WTC11 (cell line): ENCODE results near the gene SECISBP2. TPM values are rescaled to one million over a fixed set of nuclear protein-coding genes. Genes with fewer than 3 reads are reported as not detected.

Experiments
- ARID4B ChIP-seq: sonication (generic); formaldehyde crosslinking; IDR thresholded peaks from 2 replicates; pipeline ENCODE4 v1.8.0; 2023; ENCODE audit warnings: missing genetic modification reagents, mild to moderate bottlenecking, borderline replicate concordance
- CBFB ChIP-seq: sonication (generic); formaldehyde crosslinking; IDR thresholded peaks from 2 replicates; pipeline ENCODE4 v1.8.1; 2022; ENCODE audit warnings: mild to moderate bottlenecking, low read depth, missing genetic modification reagents
- E2F5 ChIP-seq: sonication (generic); formaldehyde crosslinking; IDR thresholded peaks from 2 replicates; pipeline ENCODE4 v1.8.1; 2022; ENCODE audit warnings: mild to moderate bottlenecking, moderate library complexity, missing genetic modification reagents
- EMX1 ChIP-seq: fragments of 250-450 bp; sonication (Bioruptor Pico); IDR thresholded peaks from 2 replicates; pipeline ENCODE4 v1.8.0; 2021; ENCODE audit warnings: mild to moderate bottlenecking
- GTF2I ChIP-seq: fragments of 250-450 bp; sonication (Bioruptor Pico); conservative IDR thresholded peaks from 2 replicates; pipeline ENCODE4 v1.4.0; 2021; ENCODE audit warnings: mild to moderate bottlenecking
- IRF2 ChIP-seq: sonication (generic); formaldehyde crosslinking; IDR thresholded peaks from 2 replicates; pipeline ENCODE4 v1.8.0; 2022; ENCODE audit warnings: low read depth, missing genetic modification reagents, borderline replicate concordance
- JAZF1 ChIP-seq: fragments of 250-450 bp; sonication (Bioruptor Pico); IDR thresholded peaks from 2 replicates; pipeline ENCODE4 v1.9.0; 2021; ENCODE audit warnings: moderate library complexity, mild to moderate bottlenecking, inconsistent platforms
- JUN ChIP-seq: sonication (generic); formaldehyde crosslinking; IDR thresholded peaks from 2 replicates; pipeline ENCODE4 v1.8.0; 2023; ENCODE audit warnings: mild to moderate bottlenecking, missing genetic modification reagents
- MXD4 ChIP-seq: fragments of 250-450 bp; sonication (Bioruptor Pico); IDR thresholded peaks from 2 replicates; pipeline ENCODE4 v1.8.0; 2021; ENCODE audit warnings: mild to moderate bottlenecking, moderate library complexity, borderline replicate concordance
- MYBL2 ChIP-seq: sonication (generic); formaldehyde crosslinking; IDR thresholded peaks from 2 replicates; pipeline ENCODE4 v1.8.1; 2023; ENCODE audit warnings: mild to moderate bottlenecking, moderate library complexity, missing genetic modification reagents
- NFATC4 ChIP-seq: fragments of 250-450 bp; sonication (Bioruptor Pico); IDR thresholded peaks from 2 replicates; pipeline ENCODE4 v1.9.0; 2021; ENCODE audit warnings: mild to moderate bottlenecking
- NFE2L1 ChIP-seq: sonication (generic); formaldehyde crosslinking; IDR thresholded peaks from 2 replicates; pipeline ENCODE4 v1.8.1; 2023; ENCODE audit warnings: missing genetic modification reagents
- PREB ChIP-seq: sonication (generic); formaldehyde crosslinking; IDR thresholded peaks from 2 replicates; pipeline ENCODE4 v1.8.1; 2022; ENCODE audit warnings: mild to moderate bottlenecking, missing genetic modification reagents, moderate library complexity, borderline replicate concordance
- PRRX2 ChIP-seq: fragments of 250-450 bp; sonication (Bioruptor Pico); IDR thresholded peaks from 2 replicates; pipeline ENCODE4 v1.8.0; 2021; ENCODE audit warnings: mild to moderate bottlenecking
- SMAD3 ChIP-seq: sonication (generic); formaldehyde crosslinking; IDR thresholded peaks from 2 replicates; pipeline ENCODE4 v1.8.0; 2022; ENCODE audit warnings: missing genetic modification reagents, mild to moderate bottlenecking, borderline replicate concordance
- SP1 ChIP-seq: sonication (generic); formaldehyde crosslinking; conservative IDR thresholded peaks from 2 replicates; pipeline ENCODE4 v1.8.1; 2022; ENCODE audit warnings: missing genetic modification reagents
- TCF7 ChIP-seq: sonication (generic); formaldehyde crosslinking; IDR thresholded peaks from 2 replicates; pipeline ENCODE4 v1.8.0; 2022; ENCODE audit warnings: mild to moderate bottlenecking, low read depth, missing genetic modification reagents, moderate library complexity
- TEAD1 ChIP-seq: sonication (generic); formaldehyde crosslinking; IDR thresholded peaks from 2 replicates; pipeline ENCODE4 v1.8.0; 2022; ENCODE audit warnings: mild to moderate bottlenecking, missing genetic modification reagents
- TP53 ChIP-seq: sonication (generic); formaldehyde crosslinking; IDR thresholded peaks from 2 replicates; pipeline ENCODE4 v1.8.1; 2023; ENCODE audit warnings: mild to moderate bottlenecking, missing genetic modification reagents
- USF1 ChIP-seq: sonication (generic); formaldehyde crosslinking; IDR thresholded peaks from 2 replicates; pipeline ENCODE4 v1.8.0; 2022; ENCODE audit warnings: mild to moderate bottlenecking, missing genetic modification reagents
- ZNF121 ChIP-seq: sonication (generic); formaldehyde crosslinking; IDR thresholded peaks from 2 replicates; pipeline ENCODE4 v1.8.0; 2023; ENCODE audit warnings: missing genetic modification reagents
- ZNF232 ChIP-seq: sonication (generic); formaldehyde crosslinking; IDR thresholded peaks from 2 replicates; pipeline ENCODE4 v1.8.0; 2022; ENCODE audit warnings: mild to moderate bottlenecking, missing genetic modification reagents
- ZNF416 ChIP-seq: fragments of 250-450 bp; sonication (Bioruptor Pico); IDR thresholded peaks from 2 replicates; pipeline ENCODE4 v1.9.0; 2021; ENCODE audit warnings: mild to moderate bottlenecking, inconsistent platforms
- total RNA-seq: library from RNA; stranded (reverse); gene quantifications from 3 replicates; pipeline ENCODE4 v1.2.3, GENCODE V29; 2021
- TF ChIP-seq, protein P1 (sequence below): fragments of 250-450 bp; sonication (Bioruptor Pico); IDR thresholded peaks from 2 replicates; pipeline ENCODE4 v1.9.0; 2021; ENCODE audit warnings: mild to moderate bottlenecking
- TF ChIP-seq, protein P2 (sequence below): sonication (generic); formaldehyde crosslinking; IDR thresholded peaks from 2 replicates; pipeline ENCODE4 v1.8.1; 2022; ENCODE audit warnings: low read depth, missing genetic modification reagents, borderline replicate concordance
- TF ChIP-seq, protein P3 (sequence below): sonication (generic); formaldehyde crosslinking; IDR thresholded peaks from 2 replicates; pipeline ENCODE4 v1.8.0; 2022; ENCODE audit warnings: mild to moderate bottlenecking, missing genetic modification reagents

SECISBP2 gene
- total RNA-seq, 1 experiment from 2014 or later: 66.2 TPM

DNA sequence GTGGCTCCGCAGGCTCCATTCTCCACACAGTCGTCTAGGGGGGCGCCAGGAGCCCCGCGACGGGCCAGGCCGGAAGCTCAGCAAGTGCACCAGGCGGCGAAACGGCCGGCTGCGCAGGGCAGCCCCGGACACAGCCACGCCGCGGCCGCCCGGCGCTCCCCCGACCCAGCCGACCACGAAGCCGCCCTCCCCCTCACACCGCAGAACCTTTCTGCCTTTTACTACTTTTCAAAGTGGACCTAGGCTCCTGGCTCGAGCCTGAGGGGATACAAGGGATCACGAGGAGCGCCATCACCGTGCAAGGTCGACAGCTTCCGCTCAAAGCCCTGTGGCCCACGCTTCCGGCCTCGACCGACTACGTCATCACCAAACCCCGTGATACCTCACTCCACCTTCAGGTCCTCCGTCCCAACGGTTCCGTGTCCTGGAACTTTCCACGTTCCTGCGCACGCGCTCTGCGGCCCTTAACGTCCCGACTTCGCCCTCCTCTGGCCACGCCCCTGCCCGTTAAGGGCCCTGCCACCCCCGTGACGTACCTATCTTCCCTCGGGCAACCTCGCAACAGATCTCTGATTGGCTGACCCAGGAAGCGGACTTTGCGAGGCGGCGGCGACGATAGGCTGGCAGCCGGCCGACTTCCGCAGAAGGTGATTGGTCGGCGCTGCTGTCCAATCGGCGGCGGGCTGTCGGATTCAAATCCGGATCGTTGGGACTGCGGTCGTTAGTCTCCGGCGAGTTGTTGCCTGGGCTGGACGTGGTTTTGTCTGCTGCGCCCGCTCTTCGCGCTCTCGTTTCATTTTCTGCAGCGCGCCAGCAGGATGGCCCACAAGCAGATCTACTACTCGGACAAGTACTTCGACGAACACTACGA, 7.6 kb upstream of the SECISBP2 start, which contains the start of gene CKS2 (continued):
- 0 out of 2 replicates have a peak, but pooled peaks have one; percentile 64 for TF ChIP-seq SMAD3
- peak; percentile 79 for TF ChIP-seq JUN (CRISPR knock-in tag)
- TF ChIP-seq, protein P1, sequence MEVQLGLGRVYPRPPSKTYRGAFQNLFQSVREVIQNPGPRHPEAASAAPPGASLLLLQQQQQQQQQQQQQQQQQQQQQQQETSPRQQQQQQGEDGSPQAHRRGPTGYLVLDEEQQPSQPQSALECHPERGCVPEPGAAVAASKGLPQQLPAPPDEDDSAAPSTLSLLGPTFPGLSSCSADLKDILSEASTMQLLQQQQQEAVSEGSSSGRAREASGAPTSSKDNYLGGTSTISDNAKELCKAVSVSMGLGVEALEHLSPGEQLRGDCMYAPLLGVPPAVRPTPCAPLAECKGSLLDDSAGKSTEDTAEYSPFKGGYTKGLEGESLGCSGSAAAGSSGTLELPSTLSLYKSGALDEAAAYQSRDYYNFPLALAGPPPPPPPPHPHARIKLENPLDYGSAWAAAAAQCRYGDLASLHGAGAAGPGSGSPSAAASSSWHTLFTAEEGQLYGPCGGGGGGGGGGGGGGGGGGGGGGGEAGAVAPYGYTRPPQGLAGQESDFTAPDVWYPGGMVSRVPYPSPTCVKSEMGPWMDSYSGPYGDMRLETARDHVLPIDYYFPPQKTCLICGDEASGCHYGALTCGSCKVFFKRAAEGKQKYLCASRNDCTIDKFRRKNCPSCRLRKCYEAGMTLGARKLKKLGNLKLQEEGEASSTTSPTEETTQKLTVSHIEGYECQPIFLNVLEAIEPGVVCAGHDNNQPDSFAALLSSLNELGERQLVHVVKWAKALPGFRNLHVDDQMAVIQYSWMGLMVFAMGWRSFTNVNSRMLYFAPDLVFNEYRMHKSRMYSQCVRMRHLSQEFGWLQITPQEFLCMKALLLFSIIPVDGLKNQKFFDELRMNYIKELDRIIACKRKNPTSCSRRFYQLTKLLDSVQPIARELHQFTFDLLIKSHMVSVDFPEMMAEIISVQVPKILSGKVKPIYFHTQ (CRISPR knock-in tag): no peak
- TF ChIP-seq TEAD1 (CRISPR knock-in tag): no peak; the same call in 1 of the 2 replicates
- TF ChIP-seq ZNF416 (CRISPR knock-in tag): peak; percentile 74; the same call in 1 of the 2 replicates
- TF ChIP-seq SP1 (CRISPR knock-in tag): peak; percentile 89
- peak; percentile 19; the same call in 1 of the 2 replicates for TF ChIP-seq ZNF232
- peak; percentile 100 for TF ChIP-seq MYBL2 (CRISPR knock-in tag)
- TF ChIP-seq NFE2L1: peak; percentile 35; the same call in 1 of the 2 replicates
- peak; percentile 85; the same call in 1 of the 2 replicates for TF ChIP-seq CBFB
- TF ChIP-seq ZNF121: no peak
- no peak for TF ChIP-seq MXD4
- TF ChIP-seq, protein P2, sequence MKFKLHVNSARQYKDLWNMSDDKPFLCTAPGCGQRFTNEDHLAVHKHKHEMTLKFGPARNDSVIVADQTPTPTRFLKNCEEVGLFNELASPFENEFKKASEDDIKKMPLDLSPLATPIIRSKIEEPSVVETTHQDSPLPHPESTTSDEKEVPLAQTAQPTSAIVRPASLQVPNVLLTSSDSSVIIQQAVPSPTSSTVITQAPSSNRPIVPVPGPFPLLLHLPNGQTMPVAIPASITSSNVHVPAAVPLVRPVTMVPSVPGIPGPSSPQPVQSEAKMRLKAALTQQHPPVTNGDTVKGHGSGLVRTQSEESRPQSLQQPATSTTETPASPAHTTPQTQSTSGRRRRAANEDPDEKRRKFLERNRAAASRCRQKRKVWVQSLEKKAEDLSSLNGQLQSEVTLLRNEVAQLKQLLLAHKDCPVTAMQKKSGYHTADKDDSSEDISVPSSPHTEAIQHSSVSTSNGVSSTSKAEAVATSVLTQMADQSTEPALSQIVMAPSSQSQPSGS (CRISPR knock-in tag): no peak
- TF ChIP-seq PRRX2: 0 out of 2 replicates have a peak, but pooled peaks have one; percentile 15
- no peak for TF ChIP-seq EMX1 (CRISPR knock-in tag)
- TF ChIP-seq IRF2 (CRISPR knock-in tag): no peak
- TF ChIP-seq JAZF1 (CRISPR knock-in tag): no peak
- no peak for TF ChIP-seq PREB (CRISPR knock-in tag)
- 0 out of 2 replicates have a peak, but pooled peaks have one; percentile 66 for TF ChIP-seq ARID4B (CRISPR knock-in tag)
- TF ChIP-seq GTF2I (CRISPR knock-in tag): no peak
- TF ChIP-seq E2F5 (CRISPR knock-in tag): 0 out of 2 replicates have a peak, but pooled peaks have one; percentile 51
- TF ChIP-seq USF1 (CRISPR knock-in tag): peak; percentile 81
- no peak for TF ChIP-seq NFATC4
- TF ChIP-seq, protein P3, sequence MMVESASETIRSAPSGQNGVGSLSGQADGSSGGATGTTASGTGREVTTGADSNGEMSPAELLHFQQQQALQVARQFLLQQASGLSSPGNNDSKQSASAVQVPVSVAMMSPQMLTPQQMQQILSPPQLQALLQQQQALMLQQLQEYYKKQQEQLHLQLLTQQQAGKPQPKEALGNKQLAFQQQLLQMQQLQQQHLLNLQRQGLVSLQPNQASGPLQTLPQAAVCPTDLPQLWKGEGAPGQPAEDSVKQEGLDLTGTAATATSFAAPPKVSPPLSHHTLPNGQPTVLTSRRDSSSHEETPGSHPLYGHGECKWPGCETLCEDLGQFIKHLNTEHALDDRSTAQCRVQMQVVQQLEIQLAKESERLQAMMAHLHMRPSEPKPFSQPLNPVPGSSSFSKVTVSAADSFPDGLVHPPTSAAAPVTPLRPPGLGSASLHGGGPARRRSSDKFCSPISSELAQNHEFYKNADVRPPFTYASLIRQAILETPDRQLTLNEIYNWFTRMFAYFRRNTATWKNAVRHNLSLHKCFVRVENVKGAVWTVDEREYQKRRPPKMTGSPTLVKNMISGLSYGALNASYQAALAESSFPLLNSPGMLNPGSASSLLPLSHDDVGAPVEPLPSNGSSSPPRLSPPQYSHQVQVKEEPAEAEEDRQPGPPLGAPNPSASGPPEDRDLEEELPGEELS (CRISPR knock-in tag): peak; percentile 72; the same call in 1 of the 2 replicates
- no peak for TF ChIP-seq TP53
- no peak for TF ChIP-seq TCF7
